WTC11 (cell line): ENCODE results near the gene C6orf120. TPM values are rescaled to one million over a fixed set of nuclear protein-coding genes. Genes with fewer than 3 reads are reported as not detected.

ENCODE experiments used
- ATAC-seq: fragments of 200-7000 bp; cut with Tn5 transposase; 2 replicates; pipeline ENCODE4 v1.10.0; 2021; ENCODE audit warnings: mild to moderate bottlenecking, moderate library complexity
- CTCF ChIA-PET: fragments of 300-600 bp; sonication (Branson Sonifier 250); formaldehyde crosslinking; loops from one replicate; lab custom pipeline; 2021; ENCODE audit warnings: antibody characterized with exemption; lab: Charles Lee
- POLR2A ChIA-PET: fragments of 350-600 bp; sonication (Branson Sonifier 250); formaldehyde crosslinking; loops from one replicate; lab custom pipeline; 2021; ENCODE audit warnings: antibody characterized with exemption; lab: Charles Lee
- DNase-seq: peaks from one replicate; pipeline ENCODE4 v3.0.0; 2021; ENCODE audit warnings: low spot score
- H3K27ac Mint-ChIP-seq: 2 replicates; pipeline ENCODE4 v1.8.0; 2021; ENCODE audit warnings: mixed read lengths
- H3K27me3 Mint-ChIP-seq: 2 replicates; pipeline ENCODE4 v1.8.0; 2021; ENCODE audit warnings: low read depth, mild to moderate bottlenecking, moderate library complexity, mixed read lengths
- H3K36me3 Mint-ChIP-seq: 2 replicates; pipeline ENCODE4 v1.8.0; 2021; ENCODE audit warnings: mixed read lengths
- H3K4me1 Mint-ChIP-seq: 2 replicates; pipeline ENCODE4 v1.8.0; 2022; ENCODE audit warnings: mixed read lengths
- H3K4me3 Mint-ChIP-seq: 2 replicates; pipeline ENCODE4 v1.8.0; 2021; ENCODE audit warnings: mild to moderate bottlenecking, moderate library complexity, mixed read lengths
- H3K9me3 Mint-ChIP-seq: 2 replicates; pipeline ENCODE4 v1.8.0; 2021; ENCODE audit warnings: mixed read lengths
- ATF2 ChIP-seq: sonication (generic); formaldehyde crosslinking; IDR thresholded peaks from 2 replicates; pipeline ENCODE4 v1.8.1; 2022; ENCODE audit warnings: low read depth, missing genetic modification reagents, borderline replicate concordance
- ATF3 ChIP-seq: sonication (generic); formaldehyde crosslinking; conservative IDR thresholded peaks from 2 replicates; pipeline ENCODE4 v1.8.1; 2022; ENCODE audit warnings: mild to moderate bottlenecking, missing genetic modification reagents
- E2F1 ChIP-seq: sonication (generic); formaldehyde crosslinking; IDR thresholded peaks from 2 replicates; pipeline ENCODE4 v1.8.0; 2022; ENCODE audit warnings: mild to moderate bottlenecking, missing genetic modification reagents
- EMX1 ChIP-seq: fragments of 250-450 bp; sonication (Bioruptor Pico); IDR thresholded peaks from 2 replicates; pipeline ENCODE4 v1.8.0; 2021; ENCODE audit warnings: mild to moderate bottlenecking
- FOXJ3 ChIP-seq: sonication (generic); formaldehyde crosslinking; IDR thresholded peaks from 2 replicates; pipeline ENCODE4 v1.9.0; 2021; ENCODE audit warnings: missing genetic modification reagents, mild to moderate bottlenecking, borderline replicate concordance
- FOXP4 ChIP-seq: sonication (generic); formaldehyde crosslinking; IDR thresholded peaks from 2 replicates; pipeline ENCODE4 v1.8.0; 2022; ENCODE audit warnings: mild to moderate bottlenecking, missing genetic modification reagents
- GABPB1 ChIP-seq: sonication (generic); formaldehyde crosslinking; IDR thresholded peaks from 2 replicates; pipeline ENCODE4 v1.8.1; 2023; ENCODE audit warnings: mild to moderate bottlenecking, missing genetic modification reagents
- MAX ChIP-seq: sonication (generic); formaldehyde crosslinking; IDR thresholded peaks from 2 replicates; pipeline ENCODE4 v1.8.0; 2022; ENCODE audit warnings: mild to moderate bottlenecking, missing genetic modification reagents
- MLX ChIP-seq: sonication (generic); formaldehyde crosslinking; IDR thresholded peaks from 2 replicates; pipeline ENCODE4 v1.8.1; 2023; ENCODE audit warnings: mild to moderate bottlenecking, missing genetic modification reagents, moderate library complexity
- MYBL2 ChIP-seq: sonication (generic); formaldehyde crosslinking; IDR thresholded peaks from 2 replicates; pipeline ENCODE4 v1.8.1; 2023; ENCODE audit warnings: mild to moderate bottlenecking, moderate library complexity, missing genetic modification reagents
- NR1H2 ChIP-seq: sonication (generic); formaldehyde crosslinking; IDR thresholded peaks from 2 replicates; pipeline ENCODE4 v1.9.0; 2021; ENCODE audit warnings: mild to moderate bottlenecking, moderate library complexity, missing genetic modification reagents
- NR2C2 ChIP-seq: sonication (generic); formaldehyde crosslinking; IDR thresholded peaks from 2 replicates; pipeline ENCODE4 v1.8.0; 2022; ENCODE audit warnings: mild to moderate bottlenecking, missing genetic modification reagents
- PRRX2 ChIP-seq: fragments of 250-450 bp; sonication (Bioruptor Pico); IDR thresholded peaks from 2 replicates; pipeline ENCODE4 v1.8.0; 2021; ENCODE audit warnings: mild to moderate bottlenecking
- SP1 ChIP-seq: sonication (generic); formaldehyde crosslinking; conservative IDR thresholded peaks from 2 replicates; pipeline ENCODE4 v1.8.1; 2022; ENCODE audit warnings: missing genetic modification reagents
- TEAD1 ChIP-seq: sonication (generic); formaldehyde crosslinking; IDR thresholded peaks from 2 replicates; pipeline ENCODE4 v1.8.0; 2022; ENCODE audit warnings: mild to moderate bottlenecking, missing genetic modification reagents
- USF1 ChIP-seq: sonication (generic); formaldehyde crosslinking; IDR thresholded peaks from 2 replicates; pipeline ENCODE4 v1.8.0; 2022; ENCODE audit warnings: mild to moderate bottlenecking, missing genetic modification reagents
- USF2 ChIP-seq: sonication (generic); formaldehyde crosslinking; IDR thresholded peaks from 2 replicates; pipeline ENCODE4 v1.8.1; 2023; ENCODE audit warnings: mild to moderate bottlenecking, missing genetic modification reagents, moderate library complexity
- ZBTB43 ChIP-seq: sonication (generic); formaldehyde crosslinking; IDR thresholded peaks from 2 replicates; pipeline ENCODE4 v1.8.1; 2023; ENCODE audit warnings: mild to moderate bottlenecking, missing genetic modification reagents
- ZNF219 ChIP-seq: sonication (generic); formaldehyde crosslinking; IDR thresholded peaks from 2 replicates; pipeline ENCODE4 v1.8.0; 2023; ENCODE audit warnings: missing genetic modification reagents, mild to moderate bottlenecking, borderline replicate concordance
- ZNF263 ChIP-seq: sonication (generic); formaldehyde crosslinking; IDR thresholded peaks from 2 replicates; pipeline ENCODE4 v1.8.1; 2022; ENCODE audit warnings: low read depth, mild to moderate bottlenecking, moderate library complexity, missing genetic modification reagents
- total RNA-seq: library from RNA; stranded (reverse); gene quantifications from 3 replicates; pipeline ENCODE4 v1.2.3, GENCODE V29; 2021

C6orf120 gene
- total RNA-seq, 1 experiment from 2014 or later, result 34.5 TPM

GRCh38 chr6:169714595-169714994 is 12.7 kb downstream of the C6orf120 start:
- CTCF ChIA-PET, result no interaction called here
- no peaks in the 10 kb centered on the region for H3K4me1 Mint-ChIP-seq
- H3K4me3 Mint-ChIP-seq, result no peak overlapping the region
- peaks cover 50% of the 10 kb centered on the region for H3K36me3 Mint-ChIP-seq
- H3K27me3 Mint-ChIP-seq, result no peaks in the 10 kb centered on the region
- DNase-seq, result no peak
- no peak for TF ChIP-seq TEAD1 (CRISPR knock-in tag)
- no peak for TF ChIP-seq NR2C2 (CRISPR knock-in tag)
- no peak for TF ChIP-seq ATF2 (CRISPR knock-in tag)
- no peak for TF ChIP-seq ZNF263
- TF ChIP-seq EMX1 (CRISPR knock-in tag), result no peak
- TF ChIP-seq ZNF219, result no peak
- TF ChIP-seq PRRX2 (CRISPR knock-in tag), result no peak
- no peak for TF ChIP-seq ZBTB43
- TF ChIP-seq GABPB1 (CRISPR knock-in tag), result no peak
- TF ChIP-seq USF1 (CRISPR knock-in tag), result no peak
- no peak for TF ChIP-seq MLX (CRISPR knock-in tag)
- no peak for TF ChIP-seq MYBL2 (CRISPR knock-in tag)
- no peak for TF ChIP-seq MAX (CRISPR knock-in tag)
- no peak for TF ChIP-seq E2F1 (CRISPR knock-in tag)
- TF ChIP-seq NR1H2 (CRISPR knock-in tag), result no peak
- TF ChIP-seq USF2 (CRISPR knock-in tag), result no peak
- TF ChIP-seq FOXJ3 (CRISPR knock-in tag), result no peak
- no peak for TF ChIP-seq FOXP4 (CRISPR knock-in tag)
- TF ChIP-seq SP1 (CRISPR knock-in tag), result no peak
- no peak for TF ChIP-seq ATF3 (CRISPR knock-in tag)
- no peaks in the 10 kb centered on the region for H3K9me3 Mint-ChIP-seq
- no peak overlapping the region for H3K27ac Mint-ChIP-seq
- no peak for ATAC-seq
- POLR2A ChIA-PET, result no interaction called here
